HepG2 (cell line): ENCODE results near the gene TSEN54. TPM values are rescaled to one million over a fixed set of nuclear protein-coding genes. Genes with fewer than 3 reads are reported as not detected.

Experiments
- ARNT ChIP-seq: fragments of 450-650 bp; IDR thresholded peaks from 2 replicates; pipeline ENCODE4 v1.6.1; 2017
- BRCA1 ChIP-seq: sonication (generic); formaldehyde crosslinking; IDR thresholded peaks from 2 replicates; pipeline ENCODE4 v1.4.0; 2020; ENCODE audit warnings: missing genetic modification reagents
- CREM ChIP-seq, 2 experiments: sonication (generic) in 1 of 2; formaldehyde crosslinking in 1 of 2; IDR thresholded peaks; 2 replicates each; pipeline versions ENCODE4 v1.4.0 to v1.6.1; 2016 to 2020; ENCODE audit warnings: antibody characterized with exemption in 1 of 2, mild to moderate bottlenecking in 1 of 2, missing genetic modification reagents in 1 of 2
- KDM4B ChIP-seq: sonication (generic); formaldehyde crosslinking; IDR thresholded peaks from 2 replicates; pipeline ENCODE4 v1.4.0; 2020; ENCODE audit warnings: missing genetic modification reagents
- MIXL1 ChIP-seq: IDR thresholded peaks from 2 replicates; pipeline ENCODE4 v1.6.1; 2016
- SMAD9 ChIP-seq: sonication (generic); formaldehyde crosslinking; IDR thresholded peaks from 2 replicates; pipeline ENCODE4 v1.5.1; 2020; ENCODE audit warnings: mild to moderate bottlenecking, missing genetic modification reagents
- TCF12 ChIP-seq, 2 experiments: fragments of 450-650 bp in 1 of 2; sonication (generic) in 1 of 2; formaldehyde crosslinking in 1 of 2; IDR thresholded peaks; 2 replicates each; pipeline versions ENCODE4 v1.6.1 to v1.8.0; 2017 to 2022; ENCODE audit warnings: antibody characterized with exemption in 1 of 2, mild to moderate bottlenecking in 1 of 2, missing genetic modification reagents in 1 of 2, moderate library complexity in 1 of 2
- ZNF235 ChIP-seq: sonication (generic); formaldehyde crosslinking; IDR thresholded peaks from 2 replicates; pipeline ENCODE4 v1.8.1; 2023; ENCODE audit warnings: mild to moderate bottlenecking, missing genetic modification reagents, borderline replicate concordance
- ZNF564 ChIP-seq: sonication (generic); formaldehyde crosslinking; IDR thresholded peaks from 2 replicates; pipeline ENCODE4 v1.8.1; 2023; ENCODE audit warnings: mild to moderate bottlenecking, missing genetic modification reagents
- ZNF792 ChIP-seq: IDR thresholded peaks from 2 replicates; pipeline ENCODE4 v1.6.1; 2016
- ZSCAN20 ChIP-seq: sonication (generic); formaldehyde crosslinking; IDR thresholded peaks from 2 replicates; pipeline ENCODE4 v1.4.0; 2020; ENCODE audit warnings: missing genetic modification reagents, mild to moderate bottlenecking, borderline replicate concordance
- ZSCAN5A ChIP-seq: sonication (generic); formaldehyde crosslinking; IDR thresholded peaks from 2 replicates; pipeline ENCODE4 v1.8.0; 2022; ENCODE audit warnings: mild to moderate bottlenecking, missing genetic modification reagents, borderline replicate concordance
- polyA plus RNA-seq, 8 experiments: library from polyadenylated mRNA; depleted of rRNA in 3 of 8; stranded (reverse) in 7 of 8; unstranded in 1 of 8; fragments of >200 nt; fragmentation: Illumina TruSeq in 4 of 8; extraction: Trizol in 4 of 8; gene quantifications; 2 replicates each; pipeline versions ENCODE4 v1.2.1 to v1.2.3, GENCODE V29; 2011 to 2016; ENCODE audit warnings: low read depth in 4 of 8, missing spikeins in 1 of 8, mixed read lengths in 1 of 8; ENCODE audit not compliant: insufficient read depth in 1 of 8
- total RNA-seq, 5 experiments: library from RNA; depleted of rRNA; stranded (reverse); fragments of >200 nt; fragmentation: Illumina TruSeq; extraction: Trizol; gene quantifications; 2 replicates each; pipeline ENCODE4 v1.2.3, GENCODE V29; 2016; ENCODE audit warnings: low read depth in 1 of 5
- TF ChIP-seq, protein P1 (sequence below), 2 experiments: sonication (generic) in 1 of 2; formaldehyde crosslinking in 1 of 2; IDR thresholded peaks; 2 replicates each; pipeline versions ENCODE4 v1.6.1 to v1.9.0; 2014 to 2022; ENCODE audit warnings: antibody characterized with exemption in 1 of 2, borderline replicate concordance in 1 of 2, inconsistent platforms in 1 of 2, low read depth in 1 of 2, missing genetic modification reagents in 1 of 2
- TF ChIP-seq, protein P2 (sequence below): sonication (generic); formaldehyde crosslinking; IDR thresholded peaks from 2 replicates; pipeline ENCODE4 v1.5.0; 2020; ENCODE audit warnings: missing genetic modification reagents

TSEN54 gene
- total and polyA plus RNA-seq, 2 of the 13 experiments (the other 11 are each of a cell fraction or from before 2014, with no cell fraction given), result 62.9 to 63.3 TPM

DNA sequence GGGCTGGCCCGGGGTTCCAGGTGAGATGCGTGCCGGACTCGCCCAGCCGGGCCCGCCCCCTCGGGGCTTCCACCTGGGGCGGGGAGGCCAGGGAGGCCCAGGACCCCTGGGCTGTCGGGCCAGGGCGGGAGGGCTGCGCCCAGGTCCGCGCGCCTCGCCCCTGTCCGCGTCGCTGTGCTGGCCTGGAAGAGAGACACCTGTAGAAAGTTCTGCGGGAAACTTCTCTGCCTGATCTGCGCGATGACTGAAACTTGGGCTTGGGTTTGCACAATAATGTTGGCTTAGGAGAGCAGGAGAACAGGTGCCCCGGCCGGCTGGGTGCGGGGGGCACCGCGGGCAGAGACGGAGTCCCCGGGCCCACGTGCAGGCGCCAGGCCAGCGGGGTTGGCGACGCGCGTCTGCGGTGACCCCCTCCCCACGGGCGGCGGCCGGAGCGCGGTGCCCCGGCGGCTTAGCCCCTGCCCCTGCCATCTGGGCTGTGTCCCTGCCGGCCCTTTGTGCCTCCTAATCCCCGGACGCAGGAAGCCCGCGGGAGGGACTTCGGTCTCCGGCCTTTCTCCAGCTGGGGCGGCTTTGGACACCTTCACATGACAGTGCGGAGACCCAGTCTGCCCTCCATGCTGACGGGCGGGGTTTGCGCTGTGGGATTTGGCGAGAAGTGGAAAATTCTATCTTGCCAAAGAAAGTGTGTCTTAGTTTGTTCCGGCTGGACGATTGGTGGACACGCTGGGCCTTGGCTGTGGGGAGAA, 9.7 kb downstream of the TSEN54 start (continued):
- TF ChIP-seq, protein P1, sequence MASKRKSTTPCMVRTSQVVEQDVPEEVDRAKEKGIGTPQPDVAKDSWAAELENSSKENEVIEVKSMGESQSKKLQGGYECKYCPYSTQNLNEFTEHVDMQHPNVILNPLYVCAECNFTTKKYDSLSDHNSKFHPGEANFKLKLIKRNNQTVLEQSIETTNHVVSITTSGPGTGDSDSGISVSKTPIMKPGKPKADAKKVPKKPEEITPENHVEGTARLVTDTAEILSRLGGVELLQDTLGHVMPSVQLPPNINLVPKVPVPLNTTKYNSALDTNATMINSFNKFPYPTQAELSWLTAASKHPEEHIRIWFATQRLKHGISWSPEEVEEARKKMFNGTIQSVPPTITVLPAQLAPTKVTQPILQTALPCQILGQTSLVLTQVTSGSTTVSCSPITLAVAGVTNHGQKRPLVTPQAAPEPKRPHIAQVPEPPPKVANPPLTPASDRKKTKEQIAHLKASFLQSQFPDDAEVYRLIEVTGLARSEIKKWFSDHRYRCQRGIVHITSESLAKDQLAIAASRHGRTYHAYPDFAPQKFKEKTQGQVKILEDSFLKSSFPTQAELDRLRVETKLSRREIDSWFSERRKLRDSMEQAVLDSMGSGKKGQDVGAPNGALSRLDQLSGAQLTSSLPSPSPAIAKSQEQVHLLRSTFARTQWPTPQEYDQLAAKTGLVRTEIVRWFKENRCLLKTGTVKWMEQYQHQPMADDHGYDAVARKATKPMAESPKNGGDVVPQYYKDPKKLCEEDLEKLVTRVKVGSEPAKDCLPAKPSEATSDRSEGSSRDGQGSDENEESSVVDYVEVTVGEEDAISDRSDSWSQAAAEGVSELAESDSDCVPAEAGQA (IDR thresholded peaks at IDR 0.05; ENCODE audit: low read depth), result no peak
- TF ChIP-seq, protein P1 (CRISPR knock-in tag; IDR thresholded peaks at IDR 0.05; ENCODE audit: borderline replicate concordance), result no peak
- no peak for TF ChIP-seq MIXL1 (CRISPR knock-in tag)
- no peak for TF ChIP-seq ARNT
- no peak for TF ChIP-seq KDM4B (CRISPR knock-in tag)
- no peak for TF ChIP-seq ZNF235 (CRISPR knock-in tag)
- TF ChIP-seq TCF12 (IDR thresholded peaks at IDR 0.05), result no peak
- peak; percentile 58; the same call in 1 of the 2 replicates for TF ChIP-seq TCF12 (CRISPR knock-in tag; IDR thresholded peaks at IDR 0.05)
- TF ChIP-seq BRCA1 (CRISPR knock-in tag), result no peak
- TF ChIP-seq ZNF792 (CRISPR knock-in tag), result 0 out of 2 replicates have a peak, but pooled peaks have one; percentile 39
- no peak for TF ChIP-seq SMAD9
- TF ChIP-seq ZSCAN20 (CRISPR knock-in tag), result peak; percentile 22; the same call in 1 of the 2 replicates
- TF ChIP-seq CREM (IDR thresholded peaks at IDR 0.05), result no peak
- no peak for TF ChIP-seq CREM (CRISPR knock-in tag; IDR thresholded peaks at IDR 0.05)
- 0 out of 2 replicates have a peak, but pooled peaks have one; percentile 32 for TF ChIP-seq ZNF564 (CRISPR knock-in tag)
- no peak for TF ChIP-seq ZSCAN5A (CRISPR knock-in tag)
- TF ChIP-seq, protein P2, sequence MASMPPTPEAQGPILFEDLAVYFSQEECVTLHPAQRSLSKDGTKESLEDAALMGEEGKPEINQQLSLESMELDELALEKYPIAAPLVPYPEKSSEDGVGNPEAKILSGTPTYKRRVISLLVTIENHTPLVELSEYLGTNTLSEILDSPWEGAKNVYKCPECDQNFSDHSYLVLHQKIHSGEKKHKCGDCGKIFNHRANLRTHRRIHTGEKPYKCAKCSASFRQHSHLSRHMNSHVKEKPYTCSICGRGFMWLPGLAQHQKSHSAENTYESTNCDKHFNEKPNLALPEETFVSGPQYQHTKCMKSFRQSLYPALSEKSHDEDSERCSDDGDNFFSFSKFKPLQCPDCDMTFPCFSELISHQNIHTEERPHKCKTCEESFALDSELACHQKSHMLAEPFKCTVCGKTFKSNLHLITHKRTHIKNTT (CRISPR knock-in tag), result no peak
